EH (cell line): Measurements from ENCODE around the gene RDX.
"Not testable (repeated sequence)": the region's sequence is repeated elsewhere in the genome, so short reads cannot be mapped to it uniquely, and the experiment has no call there.

Experiments
- DNase-seq: peaks from one replicate; pipeline ENCODE4 v3.0.0-alpha.2; 2015; ENCODE audit warnings: low read depth

Gene RDX

GRCh38 chr11:110305169-110306018 lies 9.0 kb upstream of the RDX start:
- no peak for DNase-seq

- DNase-seq = no peak
These were observed 7.0 kb upstream of the RDX start for GRCh38 chr11:110303414-110303826.

- DNase-seq = no peak
These were observed 5.2 kb upstream of the RDX start for GRCh38 chr11:110301577-110301976.

- no peak for DNase-seq
These were observed 4.6 kb upstream of the RDX start for GRCh38 chr11:110301032-110301431.

- no peak for DNase-seq
These were observed 2.8 kb upstream of the RDX start for GRCh38 chr11:110299006-110299785.

- no peak for DNase-seq
These were observed 1.9 kb upstream of the RDX start for GRCh38 chr11:110298301-110298765.

GRCh38 chr11:110297726-110298300 lies 1.4 kb upstream of the RDX start:
- DNase-seq = no peak

GRCh38 chr11:110297076-110297725 lies 787 bp upstream of the RDX start:
- peak; percentile 35 for DNase-seq

- DNase-seq = peak; percentile 56
These were observed 736 bp downstream of the RDX start for GRCh38 chr11:110295531-110296225.

- DNase-seq = no peak
These were observed 1.3 kb downstream of the RDX start for GRCh38 chr11:110295086-110295485.

- no peak for DNase-seq
These were observed 1.9 kb downstream of the RDX start for GRCh38 chr11:110294509-110294908.

- no peak for DNase-seq
These were observed 3.0 kb downstream of the RDX start for GRCh38 chr11:110293389-110293788.

- not testable (repeated sequence) for DNase-seq
These were observed 4.3 kb downstream of the RDX start for GRCh38 chr11:110292146-110292545.

- DNase-seq = no peak
These were observed 5.7 kb downstream of the RDX start for GRCh38 chr11:110290591-110291334.

GRCh38 chr11:110289472-110289871 lies 6.9 kb downstream of the RDX start:
- no peak for DNase-seq

GRCh38 chr11:110287537-110287936 lies 8.9 kb downstream of the RDX start:
- no peak for DNase-seq

GRCh38 chr11:110286298-110287040 lies 9.9 kb downstream of the RDX start:
- DNase-seq = no peak

- DNase-seq = no peak
These were observed 12.6 kb downstream of the RDX start for GRCh38 chr11:110283862-110284261.

GRCh38 chr11:110280595-110280994 lies 15.8 kb downstream of the RDX start:
- not testable (repeated sequence) for DNase-seq

- DNase-seq = no peak
These were observed 16.5 kb downstream of the RDX start for GRCh38 chr11:110279881-110280280.
